HEK293 (cell line): Measurements from ENCODE around the gene EMP3.

Experiments
- CTCF ChIA-PET: fragments of 350-600 bp; formaldehyde crosslinking; extraction: SDS; loops from one replicate; lab custom pipeline; 2021; ENCODE audit warnings: antibody characterized with exemption; lab: Yijun Ruan, JAX
- POLR2A ChIA-PET: fragments of 300-600 bp; formaldehyde crosslinking; extraction: SDS; loops from one replicate; lab custom pipeline; 2020; ENCODE audit warnings: antibody characterized with exemption, inconsistent platforms; lab: Yijun Ruan, JAX
- H3K27ac ChIP-seq: fragments of 200-500 bp; sonication (Bioruptor generic); 2 replicates; pipeline ENCODE4 v1.5.1; 2014; ENCODE audit warnings: low read depth, low read length, control low read depth, inconsistent platforms; ENCODE audit errors: extremely low read depth
- H3K36me3 ChIP-seq, 2 experiments: fragments of 200-500 bp in 1 of 2; sonication (Bioruptor generic) in 1 of 2; 1 replicate in 1 of 2; 2 replicates in 1 of 2; pipeline ENCODE4 v1.5.1; 2014 to 2017; ENCODE audit warnings: inconsistent platforms in 2 of 2, low read length in 2 of 2; ENCODE audit not compliant: control insufficient read depth in 2 of 2, insufficient read depth in 1 of 2
- H3K4me1 ChIP-seq: fragments of 200-500 bp; sonication (Bioruptor generic); 2 replicates; pipeline ENCODE4 v1.5.1; 2014; ENCODE audit warnings: mild to moderate bottlenecking, low read length, inconsistent platforms; ENCODE audit not compliant: control insufficient read depth, insufficient read depth
- H3K4me3 ChIP-seq: 2 replicates; pipeline ENCODE4 v1.5.1; 2011; ENCODE audit warnings: low read depth, mild to moderate bottlenecking, control low read depth, low read length, moderate library complexity
- H3K9me3 ChIP-seq: fragments of 200-500 bp; sonication (Bioruptor generic); 2 replicates; pipeline ENCODE4 v1.5.1; 2014; ENCODE audit warnings: low read depth, low read length, inconsistent platforms; ENCODE audit not compliant: control insufficient read depth, insufficient read depth
- BCL6B ChIP-seq: fragments of 450-650 bp; formaldehyde crosslinking; IDR thresholded peaks from 2 replicates; pipeline ENCODE4 v1.5.1; 2017; ENCODE audit warnings: missing biosample characterization, missing genetic modification characterization
- ELK4 ChIP-seq: IDR thresholded peaks from 2 replicates; pipeline ENCODE4 v1.6.1; 2011; ENCODE audit warnings: mild to moderate bottlenecking, low read depth, low read length, borderline replicate concordance
- GFI1B ChIP-seq: fragments of 450-650 bp; formaldehyde crosslinking; IDR thresholded peaks from 2 replicates; pipeline ENCODE4 v1.5.1; 2016; ENCODE audit warnings: missing biosample characterization, missing genetic modification characterization
- KLF8 ChIP-seq: fragments of 450-650 bp; formaldehyde crosslinking; IDR thresholded peaks from 2 replicates; pipeline ENCODE4 v1.5.1; 2016; ENCODE audit warnings: missing biosample characterization, missing genetic modification characterization
- SP3 ChIP-seq: fragments of 450-650 bp; formaldehyde crosslinking; IDR thresholded peaks from 2 replicates; pipeline ENCODE4 v1.5.1; 2016; ENCODE audit warnings: missing biosample characterization, missing genetic modification characterization
- SP7 ChIP-seq: fragments of 450-650 bp; formaldehyde crosslinking; IDR thresholded peaks from 2 replicates; pipeline ENCODE4 v1.5.1; 2016; ENCODE audit warnings: missing biosample characterization, missing genetic modification characterization
- ZBTB17 ChIP-seq: fragments of 450-650 bp; formaldehyde crosslinking; IDR thresholded peaks from 2 replicates; pipeline ENCODE4 v1.5.1; 2016; ENCODE audit warnings: missing biosample characterization, missing genetic modification characterization
- ZBTB20 ChIP-seq: fragments of 450-650 bp; formaldehyde crosslinking; IDR thresholded peaks from 2 replicates; pipeline ENCODE4 v1.5.1; 2016; ENCODE audit warnings: missing biosample characterization, missing genetic modification characterization
- ZBTB44 ChIP-seq: fragments of 450-650 bp; IDR thresholded peaks from 2 replicates; pipeline ENCODE4 v1.5.1; 2018; ENCODE audit warnings: missing biosample characterization, mild to moderate bottlenecking, missing genetic modification characterization
- ZBTB48 ChIP-seq: fragments of 450-650 bp; formaldehyde crosslinking; IDR thresholded peaks from 2 replicates; pipeline ENCODE4 v1.5.1; 2016; ENCODE audit warnings: missing biosample characterization, missing genetic modification characterization
- ZFP3 ChIP-seq: fragments of 450-650 bp; formaldehyde crosslinking; IDR thresholded peaks from 2 replicates; pipeline ENCODE4 v1.5.1; 2016; ENCODE audit warnings: low read depth, missing biosample characterization, missing genetic modification characterization
- ZFP37 ChIP-seq: fragments of 450-650 bp; formaldehyde crosslinking; IDR thresholded peaks from 2 replicates; pipeline ENCODE4 v1.5.1; 2016; ENCODE audit warnings: missing biosample characterization, missing genetic modification characterization
- ZNF23 ChIP-seq: fragments of 450-650 bp; formaldehyde crosslinking; IDR thresholded peaks from 2 replicates; pipeline ENCODE4 v1.5.1; 2016; ENCODE audit warnings: missing biosample characterization, missing genetic modification characterization, borderline replicate concordance
- ZNF239 ChIP-seq: fragments of 450-650 bp; formaldehyde crosslinking; IDR thresholded peaks from 2 replicates; pipeline ENCODE4 v1.5.1; 2016; ENCODE audit warnings: missing biosample characterization, missing genetic modification characterization
- ZNF366 ChIP-seq: fragments of 450-650 bp; formaldehyde crosslinking; conservative IDR thresholded peaks from 2 replicates; pipeline ENCODE4 v1.5.1; 2016; ENCODE audit warnings: missing biosample characterization, missing genetic modification characterization
- ZNF37A ChIP-seq: fragments of 450-650 bp; IDR thresholded peaks from 2 replicates; pipeline ENCODE4 v1.5.1; 2018; ENCODE audit warnings: missing biosample characterization, missing genetic modification characterization
- ZNF433 ChIP-seq: fragments of 450-650 bp; formaldehyde crosslinking; IDR thresholded peaks from 2 replicates; pipeline ENCODE4 v1.5.1; 2016; ENCODE audit warnings: missing biosample characterization, missing genetic modification characterization, low read depth
- ZNF518A ChIP-seq: fragments of 450-650 bp; formaldehyde crosslinking; conservative IDR thresholded peaks from 2 replicates; pipeline ENCODE4 v1.5.1; 2016; ENCODE audit warnings: low read depth, missing biosample characterization, missing genetic modification characterization
- ZNF561 ChIP-seq: fragments of 450-650 bp; IDR thresholded peaks from 2 replicates; pipeline ENCODE4 v1.5.1; 2018; ENCODE audit warnings: missing biosample characterization, missing genetic modification characterization, borderline replicate concordance
- ZNF621 ChIP-seq: fragments of 450-650 bp; formaldehyde crosslinking; IDR thresholded peaks from 2 replicates; pipeline ENCODE4 v1.5.1; 2017; ENCODE audit warnings: missing biosample characterization, missing genetic modification characterization
- ZNF660 ChIP-seq: fragments of 450-650 bp; IDR thresholded peaks from 2 replicates; pipeline ENCODE4 v1.5.1; 2018; ENCODE audit warnings: missing biosample characterization, mild to moderate bottlenecking, missing genetic modification characterization
- ZNF701 ChIP-seq: fragments of 450-650 bp; formaldehyde crosslinking; IDR thresholded peaks from 2 replicates; pipeline ENCODE4 v1.5.1; 2016; ENCODE audit warnings: missing biosample characterization, missing genetic modification characterization
- ZNF776 ChIP-seq: fragments of 450-650 bp; formaldehyde crosslinking; IDR thresholded peaks from 2 replicates; pipeline ENCODE4 v1.5.0; 2017; ENCODE audit warnings: missing biosample characterization, missing genetic modification characterization, borderline replicate concordance
- ZNF785 ChIP-seq: fragments of 450-650 bp; formaldehyde crosslinking; IDR thresholded peaks from 2 replicates; pipeline ENCODE4 v1.5.1; 2016; ENCODE audit warnings: missing biosample characterization, missing genetic modification characterization
- ZNF830 ChIP-seq: fragments of 450-650 bp; IDR thresholded peaks from 2 replicates; pipeline ENCODE4 v1.5.0; 2018; ENCODE audit warnings: missing biosample characterization, missing genetic modification characterization, low read depth, mild to moderate bottlenecking, moderate library complexity

The EMP3 gene

GRCh38 chr19:48329167-48329891, 4.0 kb downstream of the EMP3 start:
- Histone ChIP-seq H3K27ac (peak overlapping the region; percentile 70), H3K9me3 (no peaks in the 10 kb centered on the region), H3K4me3 (no peak overlapping the region), H3K36me3 (no peaks in the 10 kb centered on the region), H3K4me1 (peaks cover 24% of the 10 kb centered on the region)
- TF ChIP-seq KLF8 (tag by site-specific recombination): peak; percentile 19; the same call in 1 of the 2 replicates
- no peak for TF ChIP-seq ZBTB44 (tag by site-specific recombination)
- TF ChIP-seq SP7 (tag by site-specific recombination): peak; percentile 27
- TF ChIP-seq ZNF660 (tag by site-specific recombination): 0 out of 2 replicates have a peak, but pooled peaks have one; percentile 38
- TF ChIP-seq ZBTB17: peak; percentile 84
- TF ChIP-seq ZBTB20 (tag by site-specific recombination): peak; percentile 47; the same call in 1 of the 2 replicates
- TF ChIP-seq ZNF830 (tag by site-specific recombination): no peak
- TF ChIP-seq ELK4: no peak
- TF ChIP-seq ZBTB48: peak; percentile 73
- TF ChIP-seq SP3 (tag by site-specific recombination): no peak
- ChIA-PET CTCF (interaction anchor here (0.5 to 2.3 kb wide), 8 partner anchors 8 to 177 kb away, joined by 3 to 12 read pairs (median 4); partner anchors contain the start of gene KDELR1), POLR2A (interaction anchor here (1.4 to 2.4 kb wide), 3 partner anchors 8 to 141 kb away, joined by 3 to 15 read pairs (median 15); partner anchors contain the start of genes SYNGR4 and TMEM143)

- Histone ChIP-seq H3K4me3 (peak overlapping the region; percentile 48), H3K4me1 (peaks cover 24% of the 10 kb centered on the region), H3K36me3 (no peaks in the 10 kb centered on the region), H3K9me3 (no peaks in the 10 kb centered on the region), H3K27ac (peak overlapping the region; percentile 70)
- POLR2A ChIA-PET: interaction anchor here (0.6 to 2.4 kb wide), 4 partner anchors 8 to 143 kb away, joined by 3 to 15 read pairs (median 10); partner anchors contain the start of genes SYNGR4 and TMEM143
- CTCF ChIA-PET: interaction anchor here (0.6 to 5.0 kb wide), 12 partner anchors 7 to 605 kb away, joined by 3 to 37 read pairs (median 4); partner anchors contain the start of genes EMP3, KDELR1, SYNGR4 and TMEM143
- peak; percentile 62 for TF ChIP-seq ZNF366 (tag by site-specific recombination)
- no peak for TF ChIP-seq ZNF701 (tag by site-specific recombination)
- no peak for TF ChIP-seq ZNF785 (tag by site-specific recombination)
- TF ChIP-seq SP3 (tag by site-specific recombination): peak; percentile 90
- no peak for TF ChIP-seq ZNF621 (tag by site-specific recombination)
- no peak for TF ChIP-seq ZFP37 (tag by site-specific recombination)
- TF ChIP-seq ZNF518A (tag by site-specific recombination): no peak
- TF ChIP-seq ZNF37A (tag by site-specific recombination): no peak
- no peak for TF ChIP-seq ZNF776 (tag by site-specific recombination)
- no peak for TF ChIP-seq ZFP3 (tag by site-specific recombination)
- no peak for TF ChIP-seq ZNF23 (tag by site-specific recombination)
- no peak for TF ChIP-seq ZNF433
- TF ChIP-seq ZNF239: no peak
- TF ChIP-seq ZNF561 (tag by site-specific recombination): peak; percentile 38; the same call in 1 of the 2 replicates
- TF ChIP-seq GFI1B (tag by site-specific recombination): no peak
- no peak for TF ChIP-seq BCL6B (tag by site-specific recombination)
These were observed 4.8 kb downstream of the EMP3 start for GRCh38 chr19:48330012-48330681.
